Activated effector memory CD4-positive, alpha-beta T cell treated with Interleukin-2 at 50 U/mL for 16 hours (primary cell): ENCODE results near the gene TBC1D19.

Experiments
- DNase-seq: peaks from one replicate; pipeline ENCODE4 v3.0.0-alpha.2; 2020

The TBC1D19 gene

GRCh38 chr4:26737385-26737784 lies 153.5 kb downstream of the TBC1D19 start:
- no peak for DNase-seq

- DNase-seq, result no peak
These were observed 157.6 kb downstream of the TBC1D19 start for GRCh38 chr4:26741491-26741871.

DNA sequence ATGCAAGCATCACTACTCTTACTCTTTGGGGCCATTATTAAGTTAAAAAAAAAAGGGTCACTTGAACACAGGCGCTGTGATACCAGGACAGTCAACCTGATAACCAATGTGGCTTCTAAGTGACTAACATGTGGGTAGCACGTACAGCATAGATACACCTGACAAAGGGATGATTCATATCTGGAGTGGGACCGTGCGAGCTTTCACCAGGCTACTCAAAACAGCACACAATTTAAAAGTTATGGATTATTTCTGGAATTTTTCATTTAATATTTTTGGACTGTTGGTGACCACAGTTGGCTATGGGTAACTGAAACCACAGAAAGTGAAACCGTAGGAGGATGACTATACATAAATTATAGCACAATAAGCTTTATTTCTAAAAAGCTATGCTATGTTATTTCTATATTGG lies 162.9 kb downstream of the TBC1D19 start:
- no peak for DNase-seq

DNA sequence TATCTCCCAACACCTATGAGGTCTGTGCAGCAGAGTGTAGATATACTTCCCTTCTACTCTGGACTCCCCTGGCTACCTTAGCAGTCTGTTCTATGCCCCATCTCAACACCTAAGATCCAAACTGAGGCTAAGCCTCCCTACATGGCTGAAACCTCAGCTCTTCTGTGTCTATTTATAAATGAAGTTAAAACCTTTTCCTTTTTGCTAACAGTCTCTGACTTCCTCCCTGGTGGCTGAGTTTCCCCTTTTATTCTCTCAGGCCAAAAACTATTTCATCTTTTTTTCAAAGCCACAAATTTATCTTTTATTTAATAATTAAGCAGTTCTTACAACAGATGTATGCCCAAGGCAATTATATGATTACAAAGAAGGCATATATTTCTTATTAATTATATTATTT lies 164.9 kb downstream of the TBC1D19 start:
- DNase-seq, result no peak

GRCh38 chr4:26749867-26750266 lies 166.0 kb downstream of the TBC1D19 start:
- no peak for DNase-seq

GRCh38 chr4:26751004-26751403 lies 167.1 kb downstream of the TBC1D19 start:
- DNase-seq, result no peak

DNA sequence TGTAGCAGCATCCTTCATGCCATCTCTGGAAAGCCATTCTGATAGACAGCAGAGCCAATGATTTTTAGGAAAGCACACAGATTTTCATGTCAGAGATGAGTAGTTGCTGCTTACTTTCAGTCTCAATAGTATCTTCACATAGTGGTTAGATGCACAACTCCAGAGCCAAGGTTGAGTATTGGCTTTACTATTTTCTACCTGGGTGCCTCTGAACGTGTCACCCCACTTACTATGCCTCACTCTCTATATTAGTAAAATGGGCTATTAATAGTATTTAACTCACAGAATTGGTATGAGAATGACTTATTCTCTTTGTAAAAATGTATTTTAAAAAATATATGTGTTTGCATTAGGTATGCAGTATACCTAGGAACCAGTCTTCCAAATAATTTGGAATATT lies 168.0 kb downstream of the TBC1D19 start:
- DNase-seq, result no peak

GRCh38 chr4:26753187-26753586 lies 169.3 kb downstream of the TBC1D19 start:
- no peak for DNase-seq

DNA sequence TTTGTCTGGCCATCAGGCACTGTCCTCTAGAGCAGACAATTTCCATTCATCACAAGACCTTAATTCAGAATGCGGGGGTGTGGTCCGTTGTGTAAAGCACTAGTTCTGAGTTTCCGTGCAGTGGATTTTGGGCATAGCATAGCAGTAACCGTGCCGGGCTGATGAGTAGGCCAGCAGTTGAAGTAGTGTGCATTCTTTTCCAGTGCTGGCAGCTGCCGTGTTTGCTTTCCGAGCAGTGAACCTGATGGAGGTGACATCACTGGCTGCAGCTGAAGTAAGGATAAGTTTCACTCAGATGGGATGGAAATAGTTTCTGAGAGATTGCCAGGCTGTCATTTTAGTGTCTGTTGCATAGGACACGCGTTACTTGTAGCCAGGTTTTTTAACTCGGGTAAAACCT lies 169.7 kb downstream of the TBC1D19 start:
- no peak for DNase-seq

DNA sequence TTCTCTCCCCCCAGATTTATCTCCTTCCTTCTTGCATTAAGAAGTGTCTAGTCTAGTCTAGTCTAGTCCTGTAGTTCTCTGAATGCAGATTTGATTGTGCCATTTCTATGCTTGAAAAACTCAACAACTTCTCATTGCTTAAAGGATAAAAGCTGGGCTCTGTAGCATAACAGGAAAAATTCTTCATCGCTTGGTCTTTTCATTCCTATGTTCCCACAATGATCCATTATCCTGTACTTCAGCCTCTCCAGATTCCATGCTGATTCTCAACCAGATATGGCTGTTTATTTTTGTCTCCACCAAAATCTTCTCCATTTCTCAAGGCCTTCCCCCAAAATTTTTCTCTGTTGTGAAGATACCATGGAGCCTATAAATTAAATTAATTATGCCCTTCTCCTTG lies 173.9 kb downstream of the TBC1D19 start:
- no peak for DNase-seq

GRCh38 chr4:26758899-26759298 lies 175.0 kb downstream of the TBC1D19 start:
- no peak for DNase-seq

DNA sequence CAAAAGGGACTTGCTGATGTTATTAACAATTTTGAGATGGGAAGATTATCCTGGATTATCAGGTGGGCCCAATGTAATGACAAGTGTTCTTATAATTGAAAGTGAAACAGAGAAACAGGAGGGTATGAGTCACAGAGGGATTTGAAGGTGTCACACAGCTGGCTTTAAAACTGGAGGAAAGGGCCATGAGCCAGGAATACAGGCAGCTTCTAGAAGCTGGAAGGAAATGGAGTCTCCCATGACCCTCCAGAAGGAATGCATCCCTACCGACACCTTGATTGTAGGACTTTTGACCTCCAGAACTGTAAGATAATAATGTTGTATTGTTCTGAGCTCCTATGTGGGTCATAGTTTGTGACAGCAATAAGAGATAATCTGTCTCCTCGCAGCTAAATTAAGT lies 178.8 kb downstream of the TBC1D19 start:
- DNase-seq, result no peak

DNA sequence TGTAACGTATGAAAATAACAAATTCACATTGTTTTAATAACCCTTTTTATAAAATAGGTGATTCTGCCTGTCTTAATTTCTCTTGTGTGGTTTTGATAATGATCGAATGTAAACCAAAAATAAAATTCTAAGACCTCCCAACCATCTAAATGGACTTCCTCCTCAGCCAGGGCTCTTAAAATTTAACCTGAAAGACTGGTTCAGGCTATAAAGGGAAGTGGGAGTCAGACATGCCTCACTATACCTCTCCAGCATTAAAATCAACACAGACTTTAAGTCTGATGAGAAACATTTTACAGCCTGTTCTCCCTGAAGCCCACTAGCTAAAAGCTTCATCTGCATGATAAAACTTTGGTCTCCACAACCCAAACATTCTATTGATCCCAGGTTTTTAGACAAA lies 179.2 kb downstream of the TBC1D19 start:
- no peak for DNase-seq

DNA sequence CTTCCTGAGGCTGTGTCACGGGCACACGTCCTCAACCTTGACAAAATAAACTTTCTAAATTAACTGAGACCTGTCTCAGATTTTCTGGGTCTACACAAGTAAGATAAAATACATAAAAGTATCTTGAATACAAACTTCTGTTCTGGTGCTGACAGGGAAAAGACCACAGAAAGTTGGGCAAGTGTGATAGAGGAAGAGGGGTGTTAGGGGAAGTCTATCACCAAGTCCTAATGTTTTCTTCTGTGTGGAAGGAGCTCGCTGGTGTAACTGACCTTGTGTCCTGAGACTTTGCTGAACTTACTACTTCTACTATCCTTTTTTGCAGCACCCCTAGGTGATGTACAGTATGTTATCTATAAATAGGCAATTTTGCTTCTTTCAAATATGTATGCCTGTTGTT lies 179.8 kb downstream of the TBC1D19 start:
- no peak for DNase-seq

DNA sequence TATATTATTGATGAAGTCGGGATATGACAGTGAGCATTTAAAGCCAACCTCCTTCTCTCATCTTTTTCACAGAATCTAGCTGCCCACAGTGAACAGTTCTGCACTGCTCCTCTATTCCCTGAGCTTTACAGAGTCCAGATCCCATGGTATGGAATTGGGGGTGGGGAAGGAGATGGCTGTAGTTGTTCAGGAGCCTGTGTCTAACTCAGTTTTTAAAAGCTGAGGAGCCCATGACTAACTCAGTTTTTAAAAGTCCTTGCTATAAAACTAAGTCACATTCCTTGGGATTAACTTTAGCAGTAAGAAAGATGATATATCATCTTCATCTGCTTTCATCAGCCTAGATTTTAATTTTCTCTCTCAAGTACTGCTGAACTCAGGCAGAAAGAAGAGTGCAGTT lies 180.3 kb downstream of the TBC1D19 start:
- DNase-seq, result no peak

DNA sequence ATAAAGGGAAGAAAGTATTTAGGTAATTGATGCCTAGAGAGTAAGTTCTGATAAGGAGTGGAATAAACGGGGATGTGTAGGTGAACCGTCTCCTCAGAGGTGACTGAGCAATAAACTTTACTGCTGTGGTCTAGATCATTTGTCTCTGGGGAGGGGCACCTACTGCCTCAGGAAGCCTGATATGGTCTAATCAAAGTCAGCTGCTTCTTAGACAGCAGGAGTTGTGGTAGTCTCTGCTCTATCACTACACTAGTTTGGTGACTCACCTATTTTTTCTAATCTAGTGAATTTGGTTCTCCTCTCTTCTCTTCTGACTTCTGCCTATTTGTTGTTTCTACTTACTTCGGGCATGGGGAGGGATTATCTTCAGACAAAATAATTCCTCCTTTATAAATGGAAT lies 181.6 kb downstream of the TBC1D19 start:
- no peak for DNase-seq

- no peak for DNase-seq
These were observed 182.3 kb downstream of the TBC1D19 start for GRCh38 chr4:26766141-26766540.

- no peak for DNase-seq
These were observed 188.4 kb downstream of the TBC1D19 start for GRCh38 chr4:26772096-26772873.

GRCh38 chr4:26779224-26779623 lies 195.3 kb downstream of the TBC1D19 start:
- DNase-seq, result no peak

DNA sequence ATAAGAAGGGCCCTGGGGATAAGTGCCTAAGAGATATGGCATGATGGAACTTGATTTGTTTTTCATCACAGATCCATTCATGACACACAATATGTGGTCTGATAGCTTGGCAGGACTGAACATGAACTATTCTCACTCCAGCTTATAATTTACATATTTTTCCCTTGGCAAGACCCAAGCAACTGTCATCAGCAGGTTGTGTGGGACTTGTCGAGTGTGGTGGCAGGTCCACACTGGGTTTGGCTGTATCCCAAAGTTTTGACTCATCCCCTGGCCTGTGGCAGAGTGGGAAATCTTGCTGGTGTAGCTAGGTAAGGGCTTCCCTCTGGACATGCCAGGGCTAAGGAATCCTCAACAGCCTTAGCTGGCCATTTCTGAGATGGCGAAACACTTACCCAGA lies 195.8 kb downstream of the TBC1D19 start:
- no peak for DNase-seq

DNA sequence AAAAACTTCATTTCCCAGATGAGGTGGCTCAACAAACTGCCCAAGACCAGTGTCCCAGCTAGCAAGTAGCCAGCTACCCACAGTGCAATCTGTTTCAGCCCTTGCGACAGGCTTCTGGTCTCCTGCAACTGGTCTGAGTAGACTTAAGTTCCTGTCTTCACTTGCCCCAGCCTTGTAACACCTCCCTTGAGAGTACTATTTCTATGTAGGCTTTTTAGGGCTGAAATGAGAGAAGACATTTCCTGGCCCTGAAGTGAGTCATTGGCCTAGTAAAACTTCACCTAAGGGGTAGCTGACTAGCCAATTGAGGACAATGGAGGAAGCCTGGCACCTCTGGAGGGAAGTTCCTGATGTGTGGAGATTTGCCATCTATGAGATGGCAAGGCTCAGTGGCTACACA lies 196.7 kb downstream of the TBC1D19 start:
- DNase-seq, result no peak

GRCh38 chr4:26782168-26782829 lies 198.4 kb downstream of the TBC1D19 start:
- DNase-seq, result no peak

DNA sequence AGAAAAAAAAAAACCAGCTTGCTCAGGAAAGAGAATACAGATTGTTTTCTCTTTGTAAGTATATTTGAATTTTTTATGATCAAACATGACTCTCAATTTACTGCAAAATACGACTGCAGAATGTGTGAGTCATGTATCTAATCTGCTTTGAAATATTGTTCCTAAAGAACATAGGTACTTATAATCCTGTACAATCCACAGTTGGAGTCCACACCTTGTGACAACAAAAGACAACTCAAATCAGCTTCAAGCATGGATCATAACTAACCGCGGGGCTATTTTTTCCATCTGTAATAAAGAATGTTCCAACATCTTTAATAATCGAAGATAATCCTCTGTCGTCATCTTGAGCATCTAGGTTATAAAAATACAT lies 198.9 kb downstream of the TBC1D19 start:
- DNase-seq, result no peak

- DNase-seq, result no peak
These were observed 200.5 kb downstream of the TBC1D19 start for GRCh38 chr4:26784207-26784865.
